Parathyroid adenoma (tissue), 2 donors: ENCODE measurements around the gene MELTF.

Experiments
- H2AFZ ChIP-seq: fragments of 300-600 bp; sonication (generic); one replicate; pipeline ENCODE4 v1.7.0; 2017; ENCODE audit warnings: antibody characterized with exemption, mild to moderate bottlenecking
- H3K27ac ChIP-seq: fragments of 300-600 bp; sonication (generic); one replicate; pipeline ENCODE4 v1.7.0; 2017
- H3K27me3 ChIP-seq: fragments of 300-600 bp; sonication (generic); one replicate; pipeline ENCODE4 v1.7.0; 2017; ENCODE audit warnings: low read length; ENCODE audit not compliant: control insufficient read depth, insufficient read depth
- H3K36me3 ChIP-seq: fragments of 300-600 bp; sonication (generic); one replicate; pipeline ENCODE4 v1.7.0; 2017; ENCODE audit warnings: low read length; ENCODE audit not compliant: control insufficient read depth, insufficient read depth
- H3K4me1 ChIP-seq: fragments of 300-600 bp; sonication (generic); one replicate; pipeline ENCODE4 v1.7.0; 2017; ENCODE audit warnings: control low read depth
- H3K4me2 ChIP-seq: fragments of 300-600 bp; sonication (generic); one replicate; pipeline ENCODE4 v1.7.0; 2017; ENCODE audit warnings: low read length
- H3K4me3 ChIP-seq: fragments of 300-600 bp; sonication (generic); one replicate; pipeline ENCODE4 v1.7.0; 2017; ENCODE audit warnings: low read depth, low read length
- H3K79me2 ChIP-seq: fragments of 300-600 bp; sonication (generic); one replicate; pipeline ENCODE4 v1.7.0; 2017; ENCODE audit warnings: control low read depth
- H3K9ac ChIP-seq: fragments of 300-600 bp; sonication (generic); one replicate; pipeline ENCODE4 v1.7.0; 2017; ENCODE audit warnings: mild to moderate bottlenecking
- H3K9me3 ChIP-seq: fragments of 300-600 bp; sonication (generic); one replicate; pipeline ENCODE4 v1.7.0; 2017; ENCODE audit warnings: low read length; ENCODE audit not compliant: control insufficient read depth
- CTCF ChIP-seq: fragments of 300-600 bp; sonication (generic); IDR thresholded peaks from one replicate; pipeline ENCODE4 v1.7.0; 2017; ENCODE audit warnings: antibody characterized with exemption, mild to moderate bottlenecking
- donor health status: primary hyperparathyroidism.

Gene MELTF

GRCh38 chr3:196985954-196986885 is 43.4 kb downstream of the MELTF start:
- H3K4me2 ChIP-seq = peak overlapping the region; percentile 43
- no peaks in the 10 kb centered on the region for H3K79me2 ChIP-seq
- H3K4me1 ChIP-seq = peaks cover 24% of the 10 kb centered on the region
- no peak overlapping the region for H3K4me3 ChIP-seq
- H3K9me3 ChIP-seq = no peaks in the 10 kb centered on the region
- H3K27me3 ChIP-seq = no peaks in the 10 kb centered on the region
- peak overlapping the region; percentile 76 for H2AFZ ChIP-seq
- no peak for TF ChIP-seq CTCF
- H3K27ac ChIP-seq = no peak overlapping the region
- no peak overlapping the region for H3K9ac ChIP-seq
- no peaks in the 10 kb centered on the region for H3K36me3 ChIP-seq

- Histone ChIP-seq H3K36me3 (no peaks in the 10 kb centered on the region), H3K9ac (no peak overlapping the region), H3K4me1 (peaks cover 24% of the 10 kb centered on the region), H3K27ac (peak overlapping the region; percentile 56), H3K4me2 (peak overlapping the region; percentile 43), H2AFZ (peak overlapping the region; percentile 76), H3K27me3 (no peaks in the 10 kb centered on the region), H3K79me2 (no peaks in the 10 kb centered on the region), H3K9me3 (no peaks in the 10 kb centered on the region), H3K4me3 (no peak overlapping the region)
- TF ChIP-seq CTCF = no peak
These were observed 44.3 kb downstream of the MELTF start for GRCh38 chr3:196985298-196985697.

- Histone ChIP-seq H3K27ac (no peak overlapping the region), H3K9me3 (no peaks in the 10 kb centered on the region), H3K9ac (no peak overlapping the region), H3K36me3 (no peaks in the 10 kb centered on the region), H3K4me2 (no peak overlapping the region), H2AFZ (no peak overlapping the region), H3K27me3 (no peaks in the 10 kb centered on the region), H3K4me3 (no peak overlapping the region), H3K4me1 (peaks cover 21% of the 10 kb centered on the region), H3K79me2 (no peaks in the 10 kb centered on the region)
- TF ChIP-seq CTCF = no peak
These were observed 46.4 kb downstream of the MELTF start for GRCh38 chr3:196983186-196983585.

- H3K4me3 ChIP-seq = no peak overlapping the region
- no peak overlapping the region for H3K4me2 ChIP-seq
- H3K4me1 ChIP-seq = peaks cover 17% of the 10 kb centered on the region
- no peak overlapping the region for H2AFZ ChIP-seq
- H3K79me2 ChIP-seq = no peaks in the 10 kb centered on the region
- no peak overlapping the region for H3K27ac ChIP-seq
- H3K27me3 ChIP-seq = no peaks in the 10 kb centered on the region
- H3K9me3 ChIP-seq = no peaks in the 10 kb centered on the region
- TF ChIP-seq CTCF = no peak
- no peaks in the 10 kb centered on the region for H3K36me3 ChIP-seq
- H3K9ac ChIP-seq = no peak overlapping the region
These were observed 48.0 kb downstream of the MELTF start for GRCh38 chr3:196981657-196982056.
